RWPE2 (cell line): ENCODE data around the gene LONRF2.

Experiments
- ATAC-seq: fragments of 200-7000 bp; cut with Tn5 transposase; 3 replicates; pipeline ENCODE4 v1.9.1; 2021; ENCODE audit warnings: low read depth
- DNase-seq: peaks from one replicate; pipeline ENCODE4 v3.0.0-alpha.2; 2020; ENCODE audit warnings: low spot score
- H3K27ac ChIP-seq: fragments of 450-650 bp; 2 replicates; pipeline ENCODE4 v1.5.1; 2017; ENCODE audit warnings: mild to moderate bottlenecking; ENCODE audit not compliant: poor library complexity, severe bottlenecking
- H3K27me3 ChIP-seq: fragments of 250-450 bp; sonication (Bioruptor Pico); 2 replicates; pipeline ENCODE4 v1.5.1; 2021; ENCODE audit warnings: mild to moderate bottlenecking, moderate library complexity; ENCODE audit not compliant: insufficient read depth, poor library complexity, severe bottlenecking
- H3K36me3 ChIP-seq: fragments of 250-450 bp; sonication (Bioruptor Pico); 2 replicates; pipeline ENCODE4 v1.5.1; 2020; ENCODE audit warnings: low read depth, mild to moderate bottlenecking, moderate library complexity
- H3K4me1 ChIP-seq: fragments of 250-450 bp; sonication (Bioruptor Pico); 2 replicates; pipeline ENCODE4 v1.5.1; 2021; ENCODE audit warnings: mild to moderate bottlenecking, moderate library complexity; ENCODE audit not compliant: insufficient read depth, poor library complexity, severe bottlenecking
- H3K4me3 ChIP-seq: fragments of 250-450 bp; sonication (Bioruptor Pico); 2 replicates; pipeline ENCODE4 v1.5.1; 2021; ENCODE audit warnings: mild to moderate bottlenecking, moderate library complexity; ENCODE audit not compliant: severe bottlenecking
- H3K9me3 ChIP-seq: fragments of 250-450 bp; sonication (Bioruptor Pico); 2 replicates; pipeline ENCODE4 v1.5.1; 2021; ENCODE audit warnings: mild to moderate bottlenecking, moderate library complexity; ENCODE audit not compliant: severe bottlenecking
- TF ChIP-seq, protein P1 (sequence below): fragments of 450-650 bp; IDR thresholded peaks from one replicate; pipeline ENCODE4 v1.5.1; 2017; ENCODE audit warnings: mild to moderate bottlenecking, moderate library complexity; ENCODE audit not compliant: poor library complexity, severe bottlenecking

The LONRF2 gene

DNA sequence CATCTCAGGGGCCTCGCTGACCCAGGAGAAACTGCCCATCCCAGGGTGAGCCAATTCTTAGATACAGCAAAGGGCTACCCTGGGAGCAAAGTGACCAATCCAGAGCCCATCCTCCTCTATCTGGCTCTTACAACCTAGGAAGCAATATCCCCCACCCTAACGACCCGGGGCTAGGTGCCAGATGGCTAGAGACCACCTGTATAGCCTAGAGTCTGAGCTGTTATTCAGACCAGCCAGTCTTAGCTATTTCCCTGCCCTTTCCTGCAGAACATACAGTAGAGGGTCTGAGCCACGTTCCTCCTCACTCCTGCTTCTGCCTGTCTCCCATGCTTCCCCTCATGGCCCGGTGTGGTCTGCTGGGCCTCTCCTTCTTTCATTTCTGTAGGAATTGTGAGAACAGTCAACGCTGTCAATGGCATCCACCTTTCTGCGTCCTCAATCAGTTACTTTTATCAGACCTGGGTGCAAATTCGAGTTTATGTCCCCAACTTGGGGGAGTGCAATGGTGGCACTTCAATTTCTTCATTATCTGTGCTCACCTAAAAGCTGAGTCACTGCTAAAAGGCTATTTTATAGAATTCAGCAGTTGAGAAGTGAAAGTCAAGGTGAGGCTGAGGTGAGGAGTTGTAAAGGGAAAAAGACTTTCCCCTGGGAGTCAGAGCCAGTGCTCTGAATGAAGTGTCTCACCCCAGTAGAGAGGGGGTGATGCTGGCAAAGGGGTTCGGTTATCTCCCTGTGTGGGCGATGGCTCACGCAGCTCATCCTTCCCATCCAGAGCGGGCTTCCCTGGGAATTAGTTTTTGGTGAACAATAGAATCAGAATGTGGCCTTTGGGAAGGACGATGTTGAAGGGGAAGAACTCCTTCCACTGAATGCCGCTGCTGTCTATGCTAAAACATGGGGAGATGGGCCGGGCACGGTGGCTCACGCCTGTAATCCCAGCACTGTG, 42.4 kb downstream of the LONRF2 start:
- Histone ChIP-seq H3K4me1 (no peaks in the 10 kb centered on the region), H3K27ac (no peak overlapping the region), H3K4me3 (no peak overlapping the region), H3K36me3 (no peaks in the 10 kb centered on the region), H3K9me3 (no peaks in the 10 kb centered on the region), H3K27me3 (peaks cover 6% of the 10 kb centered on the region)
- DNase-seq: no peak
- TF ChIP-seq, protein P1, sequence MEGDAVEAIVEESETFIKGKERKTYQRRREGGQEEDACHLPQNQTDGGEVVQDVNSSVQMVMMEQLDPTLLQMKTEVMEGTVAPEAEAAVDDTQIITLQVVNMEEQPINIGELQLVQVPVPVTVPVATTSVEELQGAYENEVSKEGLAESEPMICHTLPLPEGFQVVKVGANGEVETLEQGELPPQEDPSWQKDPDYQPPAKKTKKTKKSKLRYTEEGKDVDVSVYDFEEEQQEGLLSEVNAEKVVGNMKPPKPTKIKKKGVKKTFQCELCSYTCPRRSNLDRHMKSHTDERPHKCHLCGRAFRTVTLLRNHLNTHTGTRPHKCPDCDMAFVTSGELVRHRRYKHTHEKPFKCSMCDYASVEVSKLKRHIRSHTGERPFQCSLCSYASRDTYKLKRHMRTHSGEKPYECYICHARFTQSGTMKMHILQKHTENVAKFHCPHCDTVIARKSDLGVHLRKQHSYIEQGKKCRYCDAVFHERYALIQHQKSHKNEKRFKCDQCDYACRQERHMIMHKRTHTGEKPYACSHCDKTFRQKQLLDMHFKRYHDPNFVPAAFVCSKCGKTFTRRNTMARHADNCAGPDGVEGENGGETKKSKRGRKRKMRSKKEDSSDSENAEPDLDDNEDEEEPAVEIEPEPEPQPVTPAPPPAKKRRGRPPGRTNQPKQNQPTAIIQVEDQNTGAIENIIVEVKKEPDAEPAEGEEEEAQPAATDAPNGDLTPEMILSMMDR: no peak
- no peak for ATAC-seq

DNA sequence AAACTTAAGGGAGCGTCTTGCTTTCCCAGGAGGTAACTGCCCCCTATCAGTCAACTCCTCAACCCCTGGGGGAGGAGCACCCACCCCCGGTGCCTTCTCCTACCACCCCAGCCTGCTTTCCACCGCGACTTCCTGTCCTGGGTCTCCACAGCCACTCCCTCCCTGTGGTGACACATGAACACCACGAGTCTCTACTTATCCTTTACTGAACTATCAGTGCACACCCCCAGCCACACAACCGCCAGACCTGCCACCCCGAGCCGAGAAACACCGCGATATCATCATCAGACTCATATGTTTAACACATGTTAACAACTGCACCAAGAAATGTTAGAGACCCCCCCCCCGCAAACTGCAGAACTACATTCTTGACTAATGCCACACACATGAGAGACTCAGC, 43.3 kb downstream of the LONRF2 start:
- Histone ChIP-seq H3K36me3 (no peaks in the 10 kb centered on the region), H3K9me3 (no peaks in the 10 kb centered on the region), H3K27me3 (peaks cover 6% of the 10 kb centered on the region), H3K27ac (no peak overlapping the region), H3K4me1 (no peaks in the 10 kb centered on the region), H3K4me3 (no peak overlapping the region)
- TF ChIP-seq, protein P1: no peak
- ATAC-seq (no peak), DNase-seq (no peak)

DNA sequence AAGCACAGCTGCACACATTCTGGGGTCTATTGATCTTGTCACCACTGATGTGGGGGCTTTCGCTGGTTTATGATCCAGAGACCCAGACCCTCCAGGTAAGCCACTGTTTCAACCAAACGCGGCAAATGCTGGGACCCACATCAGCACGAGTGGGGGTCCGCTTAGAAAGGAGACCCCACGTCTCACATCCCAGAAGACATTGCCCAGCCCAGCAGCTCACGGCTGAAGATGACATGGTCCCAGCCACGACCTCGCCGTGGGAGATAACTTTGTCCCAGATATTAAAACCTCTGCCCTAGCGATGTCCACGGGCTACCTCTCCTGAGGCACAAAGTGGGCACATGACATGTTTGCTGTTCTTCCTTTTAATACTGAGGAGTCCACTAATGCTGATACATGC, 43.8 kb downstream of the LONRF2 start:
- H3K9me3 ChIP-seq: no peaks in the 10 kb centered on the region
- ATAC-seq (no peak), DNase-seq (no peak)
- no peak overlapping the region for H3K27ac ChIP-seq
- TF ChIP-seq, protein P1: no peak
- peaks cover 6% of the 10 kb centered on the region for H3K27me3 ChIP-seq
- H3K36me3 ChIP-seq: no peaks in the 10 kb centered on the region
- H3K4me1 ChIP-seq: no peaks in the 10 kb centered on the region
- no peak overlapping the region for H3K4me3 ChIP-seq

DNA sequence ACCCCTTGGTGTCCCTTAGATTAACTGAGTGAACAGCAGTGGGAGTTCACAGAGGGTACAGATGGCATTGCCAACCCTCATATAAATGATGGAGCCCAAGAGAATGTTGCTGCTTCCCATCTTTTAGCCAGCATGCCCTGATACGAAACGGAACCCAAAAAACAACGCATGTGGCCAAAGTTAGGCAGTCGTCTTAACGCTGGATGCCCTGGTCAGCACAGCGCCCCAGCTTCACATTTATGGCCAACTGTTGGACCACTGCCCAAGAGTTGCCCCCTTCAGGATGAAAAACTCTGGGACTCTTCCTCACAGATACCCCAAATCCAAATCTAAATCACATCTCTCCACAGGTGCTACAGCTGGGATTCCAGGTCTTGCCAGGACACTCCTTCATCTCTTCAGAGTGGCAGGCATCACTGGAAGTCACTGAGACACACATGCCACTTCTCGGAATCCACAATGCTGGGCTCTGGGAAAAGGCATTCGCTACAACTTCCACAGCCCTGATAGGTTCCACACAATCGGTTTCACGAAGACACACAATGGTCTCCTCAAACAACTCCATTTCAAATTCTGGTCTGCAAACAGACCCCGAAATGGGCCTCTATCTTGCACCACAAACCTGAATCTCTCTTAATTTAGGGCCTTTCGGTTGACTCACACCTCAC, 44.6 kb downstream of the LONRF2 start:
- Histone ChIP-seq H3K27ac (no peak overlapping the region), H3K36me3 (no peaks in the 10 kb centered on the region), H3K4me1 (no peaks in the 10 kb centered on the region), H3K9me3 (no peaks in the 10 kb centered on the region), H3K4me3 (no peak overlapping the region), H3K27me3 (peaks cover 6% of the 10 kb centered on the region)
- DNase-seq (no peak), ATAC-seq (no peak)
- TF ChIP-seq, protein P1: no peak
